PC-9 (cell line): Measurements from ENCODE around the gene DCAF16. TPM values are rescaled to one million over a fixed set of nuclear protein-coding genes. Genes with fewer than 3 reads are reported as not detected.

ENCODE experiments used
- BruUV-seq: library from RNA; stranded (reverse); fragments of 400-500 nt; replicated peaks from 2 replicates; lab custom pipeline; 2021; lab: Mats Ljungman, UMichigan
- CTCF ChIA-PET: fragments of 300-600 bp; sonication (Branson Sonifier 250); formaldehyde crosslinking; loops from one replicate; lab custom pipeline; 2022; ENCODE audit warnings: antibody characterized with exemption; lab: Charles Lee
- POLR2A ChIA-PET: fragments of 300-600 bp; sonication (Branson Sonifier 250); formaldehyde crosslinking; loops from one replicate; lab custom pipeline; 2022; ENCODE audit warnings: antibody characterized with exemption; ENCODE audit not compliant: unreplicated experiment; lab: Charles Lee
- DNase-seq, 2 experiments: peaks; one replicate each; pipeline versions ENCODE4 v3.0.0 to v3.0.0-alpha.2; 2015 to 2022; ENCODE audit warnings: mixed read lengths in 1 of 2
- H2AFZ ChIP-seq: fragments of 200-600 bp; sonication (generic); 2 replicates; pipeline ENCODE4 v1.8.1; 2017; ENCODE audit warnings: antibody characterized with exemption
- H3F3A ChIP-seq: fragments of 200-600 bp; sonication (generic); 2 replicates; pipeline ENCODE4 v1.8.1; 2017; ENCODE audit warnings: antibody characterized with exemption, mild to moderate bottlenecking, low read depth; ENCODE audit not compliant: insufficient read depth
- H3K27ac ChIP-seq: fragments of 200-600 bp; sonication (generic); 2 replicates; pipeline ENCODE4 v1.6.1; 2016; ENCODE audit warnings: mixed run types
- H3K27me3 ChIP-seq: fragments of 200-600 bp; sonication (generic); 2 replicates; pipeline ENCODE4 v1.6.1; 2016; ENCODE audit warnings: low read depth, mixed run types; ENCODE audit not compliant: insufficient read depth
- H3K36me3 ChIP-seq: fragments of 200-600 bp; sonication (generic); 2 replicates; pipeline ENCODE4 v1.6.1; 2016; ENCODE audit warnings: low read depth, mixed run types
- H3K4me1 ChIP-seq: fragments of 200-600 bp; sonication (generic); replicated peaks from 2 replicates; pipeline ENCODE4 v1.6.1; 2016; ENCODE audit warnings: mixed run types; ENCODE audit not compliant: insufficient read depth
- H3K4me2 ChIP-seq: fragments of 200-600 bp; sonication (generic); 2 replicates; pipeline ENCODE4 v1.6.1; 2017; ENCODE audit warnings: mixed run types
- H3K4me3 ChIP-seq: fragments of 200-600 bp; sonication (generic); 2 replicates; pipeline ENCODE4 v1.6.1; 2016; ENCODE audit warnings: mixed run types
- H3K79me2 ChIP-seq: fragments of 200-600 bp; sonication (generic); 2 replicates; pipeline ENCODE4 v1.6.1; 2017; ENCODE audit warnings: low read depth, mixed run types
- H3K9me2 ChIP-seq: fragments of 200-600 bp; sonication (generic); 2 replicates; pipeline ENCODE4 v1.8.1; 2017; ENCODE audit warnings: mild to moderate bottlenecking; ENCODE audit not compliant: insufficient read depth
- H3K9me3 ChIP-seq: fragments of 200-600 bp; sonication (generic); 2 replicates; pipeline ENCODE4 v1.8.1; 2016; ENCODE audit warnings: low read depth; ENCODE audit not compliant: insufficient read depth
- H4K20me1 ChIP-seq: fragments of 200-600 bp; sonication (generic); 2 replicates; pipeline ENCODE4 v1.8.1; 2017; ENCODE audit not compliant: insufficient read depth
- EZH2 ChIP-seq: fragments of 200-600 bp; sonication (generic); IDR thresholded peaks from 2 replicates; pipeline ENCODE4 v1.8.0; 2017; ENCODE audit warnings: antibody characterized with exemption, low read depth
- intact Hi-C: fragments of 100-400 bp; cut with micrococcal nuclease; formaldehyde crosslinking; loops from one replicate; pipeline ENCODE4 v1.10.0; 2022; ENCODE audit not compliant: unreplicated experiment
- total RNA-seq: library from RNA; stranded (reverse); gene quantifications from 2 replicates; pipeline ENCODE4 v1.2.3, GENCODE V29; 2021
- TF ChIP-seq, protein P1 (sequence below): fragments of 200-600 bp; sonication (generic); conservative IDR thresholded peaks from 2 replicates; pipeline ENCODE4 v1.6.1; 2017; ENCODE audit warnings: mixed run types, antibody characterized with exemption, mild to moderate bottlenecking, moderate library complexity

The DCAF16 gene
- total RNA-seq, 1 experiment from 2014 or later, result 53.2 TPM

DNA sequence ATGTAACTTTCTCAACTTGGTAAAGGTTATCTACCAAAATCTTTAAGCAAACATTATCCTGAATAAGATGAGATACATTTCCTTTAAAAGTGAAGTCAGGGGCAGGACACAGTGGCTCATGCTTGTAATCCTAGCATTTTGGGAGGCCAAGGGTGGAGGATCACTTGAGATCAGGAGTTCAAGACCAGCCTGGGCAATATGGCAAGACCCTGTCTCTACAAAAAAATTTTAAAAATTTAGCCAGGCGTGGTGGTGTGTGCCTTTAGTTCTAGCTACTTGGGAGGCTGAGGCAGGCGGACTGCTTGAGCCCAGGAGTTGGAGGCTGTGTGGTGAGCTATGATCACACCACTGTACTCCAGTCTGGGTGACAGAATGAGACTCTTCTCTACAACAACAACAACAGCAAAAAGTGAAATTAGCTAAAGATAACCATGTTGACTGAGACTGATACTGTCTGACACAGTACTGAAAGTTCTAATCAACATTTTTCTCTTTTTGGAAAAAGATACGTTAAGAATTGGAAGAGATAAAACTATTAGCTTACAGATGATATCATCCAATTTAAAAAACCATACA is 4.9 kb downstream of the DCAF16 start:
- no peak for TF ChIP-seq EZH2
- TF ChIP-seq, protein P1, sequence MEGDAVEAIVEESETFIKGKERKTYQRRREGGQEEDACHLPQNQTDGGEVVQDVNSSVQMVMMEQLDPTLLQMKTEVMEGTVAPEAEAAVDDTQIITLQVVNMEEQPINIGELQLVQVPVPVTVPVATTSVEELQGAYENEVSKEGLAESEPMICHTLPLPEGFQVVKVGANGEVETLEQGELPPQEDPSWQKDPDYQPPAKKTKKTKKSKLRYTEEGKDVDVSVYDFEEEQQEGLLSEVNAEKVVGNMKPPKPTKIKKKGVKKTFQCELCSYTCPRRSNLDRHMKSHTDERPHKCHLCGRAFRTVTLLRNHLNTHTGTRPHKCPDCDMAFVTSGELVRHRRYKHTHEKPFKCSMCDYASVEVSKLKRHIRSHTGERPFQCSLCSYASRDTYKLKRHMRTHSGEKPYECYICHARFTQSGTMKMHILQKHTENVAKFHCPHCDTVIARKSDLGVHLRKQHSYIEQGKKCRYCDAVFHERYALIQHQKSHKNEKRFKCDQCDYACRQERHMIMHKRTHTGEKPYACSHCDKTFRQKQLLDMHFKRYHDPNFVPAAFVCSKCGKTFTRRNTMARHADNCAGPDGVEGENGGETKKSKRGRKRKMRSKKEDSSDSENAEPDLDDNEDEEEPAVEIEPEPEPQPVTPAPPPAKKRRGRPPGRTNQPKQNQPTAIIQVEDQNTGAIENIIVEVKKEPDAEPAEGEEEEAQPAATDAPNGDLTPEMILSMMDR, result no peak
- Histone ChIP-seq H3K27ac (no peak overlapping the region), H3K4me1 (peaks cover 21% of the 10 kb centered on the region), H3K27me3 (no peaks in the 10 kb centered on the region), H3F3A (no peaks in the 10 kb centered on the region), H3K4me3 (no peak overlapping the region), H3K36me3 (peaks cover 28% of the 10 kb centered on the region), H3K9me3 (no peaks in the 10 kb centered on the region), H3K4me2 (no peak overlapping the region), H3K79me2 (peaks cover 60% of the 10 kb centered on the region), H2AFZ (no peak overlapping the region), H3K9me2 (no peaks in the 10 kb centered on the region), H4K20me1 (peaks cover 31% of the 10 kb centered on the region)
- no peak for DNase-seq
- no TSS peak for BruUV-seq
- ChIA-PET POLR2A (no interaction called here), CTCF (no interaction called here)
- intact Hi-C loops, result loop anchor here (5.0 kb wide), 1 partner anchor 293 kb away; the partner anchor contains the start of gene QDPR

DNA sequence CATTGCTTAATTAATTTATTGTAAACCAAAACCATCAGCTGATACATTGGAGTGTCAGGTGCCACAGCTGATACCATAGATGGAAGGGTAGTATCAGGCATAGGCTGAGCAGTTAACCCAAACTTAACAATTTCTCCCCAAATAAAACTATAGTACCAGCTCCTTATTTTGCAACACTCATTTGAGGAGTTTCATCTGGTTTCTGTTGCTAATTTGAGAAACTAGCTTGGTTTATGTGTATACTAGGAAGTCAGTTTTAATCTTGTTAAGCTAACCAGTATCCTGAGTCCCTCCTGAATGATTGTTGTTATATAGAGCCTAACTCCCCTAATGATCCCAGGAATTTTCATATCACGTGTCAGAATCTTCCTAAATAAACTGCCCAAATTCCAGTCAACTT is 12.7 kb downstream of the DCAF16 start:
- H3F3A ChIP-seq, result no peaks in the 10 kb centered on the region
- POLR2A ChIA-PET, result no interaction called here
- 0 out of 2 replicates have a peak, but pooled peaks cover 3% of the 10 kb centered on the region for H3K4me1 ChIP-seq
- no peak for DNase-seq
- H3K4me2 ChIP-seq, result no peak overlapping the region
- no peaks in the 10 kb centered on the region for H3K79me2 ChIP-seq
- no peaks in the 10 kb centered on the region for H4K20me1 ChIP-seq
- intact Hi-C loops, result no loop called here
- no peak overlapping the region for H3K27ac ChIP-seq
- H3K4me3 ChIP-seq, result no peak overlapping the region
- no TSS peak for BruUV-seq
- H3K27me3 ChIP-seq, result no peaks in the 10 kb centered on the region
- no peaks in the 10 kb centered on the region for H3K9me3 ChIP-seq
- H3K9me2 ChIP-seq, result no peaks in the 10 kb centered on the region
- H2AFZ ChIP-seq, result no peak overlapping the region
- CTCF ChIA-PET, result no interaction called here
- no peaks in the 10 kb centered on the region for H3K36me3 ChIP-seq
- TF ChIP-seq, protein P1, result no peak
- TF ChIP-seq EZH2, result no peak

DNA sequence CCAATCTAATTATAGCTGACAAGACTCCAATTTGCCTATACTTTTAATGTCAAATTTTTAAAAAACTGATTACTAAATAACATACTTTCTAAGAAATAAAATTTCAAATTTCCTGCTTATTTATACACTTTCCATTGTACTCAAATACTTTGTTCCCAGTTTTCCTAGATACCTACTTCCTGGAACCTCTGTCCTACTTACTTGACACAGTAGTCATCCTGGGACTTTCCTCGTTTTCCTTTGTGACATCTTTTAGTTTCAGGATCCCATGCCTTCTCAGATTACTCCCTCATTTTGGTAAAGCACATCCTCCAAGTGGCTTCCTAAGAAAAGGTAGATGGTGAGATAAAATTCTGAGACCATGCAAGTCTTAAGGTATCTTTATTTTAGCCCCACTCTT is 15.8 kb downstream of the DCAF16 start:
- no peak for DNase-seq
- H3K4me1 ChIP-seq, result 0 out of 2 replicates have a peak, but pooled peaks cover 3% of the 10 kb centered on the region
- BruUV-seq, result no TSS peak
- TF ChIP-seq EZH2, result no peak
- TF ChIP-seq, protein P1, result no peak
- intact Hi-C loops, result no loop called here
- no peak overlapping the region for H3K4me3 ChIP-seq
- no peaks in the 10 kb centered on the region for H3K9me3 ChIP-seq
- H2AFZ ChIP-seq, result no peak overlapping the region
- ChIA-PET POLR2A (no interaction called here), CTCF (no interaction called here)
- H3K27me3 ChIP-seq, result no peaks in the 10 kb centered on the region
- no peaks in the 10 kb centered on the region for H3K9me2 ChIP-seq
- H3K79me2 ChIP-seq, result no peaks in the 10 kb centered on the region
- H3K36me3 ChIP-seq, result no peaks in the 10 kb centered on the region
- no peaks in the 10 kb centered on the region for H3F3A ChIP-seq
- no peaks in the 10 kb centered on the region for H4K20me1 ChIP-seq
- H3K4me2 ChIP-seq, result no peak overlapping the region
- H3K27ac ChIP-seq, result no peak overlapping the region
